Stimulated activated memory B cell treated with anti-CD40 and anti-IgM and Interleukin-4, amounts not matched to agents 10 μg/mL and 1 μg/mL and 100 μg/mL, for 72 hours (primary cell): ENCODE data around the gene SLC7A4.
"Not testable (repeated sequence)": the region's sequence is repeated elsewhere in the genome, so short reads cannot be mapped to it uniquely, and the experiment has no call there.

Experiments used
- ATAC-seq: fragments of 150-1000 bp; cut with Tn5 transposase; 2 replicates; pipeline ENCODE4 v1.10.0; 2021
- H3K27ac Mint-ChIP-seq: one replicate; pipeline ENCODE4 v1.8.0; 2022; ENCODE audit warnings: mild to moderate bottlenecking, mixed read lengths
- H3K27me3 Mint-ChIP-seq: one replicate; pipeline ENCODE4 v1.8.0; 2022; ENCODE audit warnings: mixed read lengths
- H3K36me3 Mint-ChIP-seq: one replicate; pipeline ENCODE4 v1.8.0; 2022; ENCODE audit warnings: mixed read lengths
- H3K4me1 Mint-ChIP-seq: one replicate; pipeline ENCODE4 v1.8.0; 2022; ENCODE audit warnings: mixed read lengths
- H3K4me3 Mint-ChIP-seq: one replicate; pipeline ENCODE4 v1.8.0; 2022; ENCODE audit warnings: mild to moderate bottlenecking, moderate library complexity, mixed read lengths
- H3K9me3 Mint-ChIP-seq: one replicate; pipeline ENCODE4 v1.8.0; 2022; ENCODE audit warnings: mixed read lengths

Gene SLC7A4

GRCh38 chr22:21032037-21032867 lies at the start of gene SLC7A4:
TSS of gene SLC7A4 (minus strand) at chr22:21032561. CDS start at chr22:21031812, 749 bp downstream.
- Mint-ChIP-seq H3K27ac (no peak within 1 kb of the TSS), H3K4me1 (peaks cover 13% of the 10 kb centered on the region), H3K27me3 (peaks cover 58% of the 10 kb centered on the region), H3K4me3 (no peak within 1 kb of the TSS), H3K36me3 (no peaks in the 10 kb centered on the region), H3K9me3 (no peaks in the 10 kb centered on the region)
- no peak for ATAC-seq

- ATAC-seq = no peak
- Mint-ChIP-seq H3K4me1 (no peaks in the 10 kb centered on the region), H3K9me3 (peaks cover 2% of the 10 kb centered on the region), H3K4me3 (no peak overlapping the region), H3K36me3 (no peaks in the 10 kb centered on the region), H3K27me3 (peaks cover 35% of the 10 kb centered on the region), H3K27ac (no peak overlapping the region)
Measured at GRCh38 chr22:21080435-21081137, 48.2 kb upstream of the SLC7A4 start.

GRCh38 chr22:21079493-21079892 lies 47.1 kb upstream of the SLC7A4 start:
- no peaks in the 10 kb centered on the region for H3K36me3 Mint-ChIP-seq
- no peak overlapping the region for H3K4me3 Mint-ChIP-seq
- no peaks in the 10 kb centered on the region for H3K4me1 Mint-ChIP-seq
- no peak overlapping the region for H3K27ac Mint-ChIP-seq
- H3K27me3 Mint-ChIP-seq = peaks cover 35% of the 10 kb centered on the region
- no peaks in the 10 kb centered on the region for H3K9me3 Mint-ChIP-seq
- ATAC-seq = peak; percentile 37

DNA sequence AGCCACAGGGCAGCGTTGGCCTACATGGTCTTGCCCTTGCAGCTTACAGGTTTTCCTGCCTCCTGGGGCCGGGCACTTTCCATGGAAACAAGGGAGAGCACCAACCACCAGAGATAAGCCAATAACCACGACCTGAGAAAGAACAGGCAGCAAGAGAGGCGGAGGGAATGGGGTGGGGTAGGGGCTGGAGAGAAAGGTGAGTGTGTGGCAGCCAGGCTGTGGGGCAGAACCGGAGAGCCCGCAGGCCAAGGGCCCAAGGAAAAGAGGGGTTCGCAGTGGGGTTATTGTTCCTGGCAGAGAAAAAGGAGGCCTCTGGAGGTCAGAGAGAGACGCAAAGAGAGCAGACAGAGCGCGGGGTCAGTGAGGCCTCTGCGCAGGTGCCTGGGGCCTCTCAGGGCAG lies 46.6 kb upstream of the SLC7A4 start:
- H3K27ac Mint-ChIP-seq = no peak overlapping the region
- no peaks in the 10 kb centered on the region for H3K9me3 Mint-ChIP-seq
- ATAC-seq = no peak
- H3K4me1 Mint-ChIP-seq = no peaks in the 10 kb centered on the region
- peaks cover 35% of the 10 kb centered on the region for H3K27me3 Mint-ChIP-seq
- H3K4me3 Mint-ChIP-seq = no peak overlapping the region
- no peaks in the 10 kb centered on the region for H3K36me3 Mint-ChIP-seq

GRCh38 chr22:21077884-21078508 lies 45.6 kb upstream of the SLC7A4 start:
- Mint-ChIP-seq H3K36me3 (no peaks in the 10 kb centered on the region), H3K27ac (no peak overlapping the region), H3K27me3 (peaks cover 35% of the 10 kb centered on the region), H3K9me3 (no peaks in the 10 kb centered on the region), H3K4me3 (no peak overlapping the region), H3K4me1 (no peaks in the 10 kb centered on the region)
- peak; percentile 9 for ATAC-seq

DNA sequence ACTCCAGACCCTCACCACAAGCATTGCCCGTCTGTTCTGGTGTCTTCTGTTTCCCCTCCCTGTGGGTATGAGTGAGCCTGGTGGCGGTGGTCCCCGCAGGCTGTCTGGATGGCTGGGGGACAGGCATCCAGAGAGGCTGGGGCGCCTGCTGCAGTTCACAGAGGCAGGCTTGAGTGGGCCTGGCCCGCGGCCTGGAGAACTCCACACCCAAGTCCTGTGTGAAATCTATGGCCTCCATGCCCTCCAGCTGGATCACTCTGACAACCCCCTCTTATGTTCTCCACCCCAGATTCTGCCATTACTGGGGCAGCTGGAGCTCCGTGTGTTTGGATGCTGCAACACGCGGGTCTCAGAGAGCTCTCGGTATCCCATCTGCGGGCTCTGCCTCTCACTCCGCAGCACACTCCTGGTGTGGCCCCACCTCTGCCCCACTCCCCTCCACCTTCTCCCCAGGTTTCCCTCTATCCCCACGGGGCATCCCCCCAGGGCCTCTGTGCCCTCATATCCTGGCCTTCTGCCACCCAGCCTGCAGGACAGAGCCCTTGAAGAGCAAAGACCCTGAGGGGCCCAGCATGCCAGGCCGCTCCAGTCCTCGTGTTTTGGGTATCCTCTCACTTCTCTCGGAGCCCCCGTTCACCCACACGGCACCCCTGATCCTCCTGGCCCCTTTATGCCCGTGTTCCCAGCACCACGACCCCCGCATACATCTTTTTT lies 44.7 kb upstream of the SLC7A4 start:
- H3K27me3 Mint-ChIP-seq = peaks cover 35% of the 10 kb centered on the region
- no peak overlapping the region for H3K4me3 Mint-ChIP-seq
- no peaks in the 10 kb centered on the region for H3K36me3 Mint-ChIP-seq
- H3K4me1 Mint-ChIP-seq = no peaks in the 10 kb centered on the region
- no peaks in the 10 kb centered on the region for H3K9me3 Mint-ChIP-seq
- no peak for ATAC-seq
- H3K27ac Mint-ChIP-seq = no peak overlapping the region

- no peaks in the 10 kb centered on the region for H3K36me3 Mint-ChIP-seq
- H3K27ac Mint-ChIP-seq = no peak overlapping the region
- peaks cover 35% of the 10 kb centered on the region for H3K27me3 Mint-ChIP-seq
- no peaks in the 10 kb centered on the region for H3K9me3 Mint-ChIP-seq
- no peaks in the 10 kb centered on the region for H3K4me1 Mint-ChIP-seq
- H3K4me3 Mint-ChIP-seq = no peak overlapping the region
- no peak for ATAC-seq
Measured at GRCh38 chr22:21075516-21076138, 43.3 kb upstream of the SLC7A4 start.

- Mint-ChIP-seq H3K36me3 (no peaks in the 10 kb centered on the region), H3K4me1 (no peaks in the 10 kb centered on the region), H3K27ac (no peak overlapping the region), H3K27me3 (peaks cover 31% of the 10 kb centered on the region), H3K4me3 (no peak overlapping the region), H3K9me3 (no peaks in the 10 kb centered on the region)
- ATAC-seq = no peak
Measured at GRCh38 chr22:21074102-21074715, 41.8 kb upstream of the SLC7A4 start.

- no peaks in the 10 kb centered on the region for H3K9me3 Mint-ChIP-seq
- H3K36me3 Mint-ChIP-seq = no peaks in the 10 kb centered on the region
- H3K4me3 Mint-ChIP-seq = no peak overlapping the region
- no peaks in the 10 kb centered on the region for H3K4me1 Mint-ChIP-seq
- ATAC-seq = no peak
- H3K27me3 Mint-ChIP-seq = peaks cover 24% of the 10 kb centered on the region
- H3K27ac Mint-ChIP-seq = no peak overlapping the region
Measured at GRCh38 chr22:21073482-21073881, 41.1 kb upstream of the SLC7A4 start.

DNA sequence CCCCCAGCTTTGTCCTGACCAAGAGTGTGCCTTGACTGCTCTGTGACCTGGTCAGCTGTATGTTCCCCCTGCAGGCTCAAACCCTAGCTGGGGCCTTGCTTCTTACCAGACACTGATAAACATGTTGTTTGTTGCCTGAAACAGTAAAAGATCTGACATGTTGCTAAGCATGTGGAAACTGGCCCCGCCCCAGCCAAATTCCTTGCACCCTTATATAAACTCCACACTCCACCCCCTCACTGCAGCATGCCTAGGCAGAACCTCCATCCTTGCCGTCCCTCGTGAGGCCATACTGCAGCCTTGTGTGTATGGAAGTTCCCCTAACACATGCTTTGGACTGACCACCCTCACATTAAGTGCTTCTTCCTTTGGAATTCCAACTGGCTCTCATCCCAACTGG lies 40.7 kb upstream of the SLC7A4 start:
- no peak overlapping the region for H3K4me3 Mint-ChIP-seq

DNA sequence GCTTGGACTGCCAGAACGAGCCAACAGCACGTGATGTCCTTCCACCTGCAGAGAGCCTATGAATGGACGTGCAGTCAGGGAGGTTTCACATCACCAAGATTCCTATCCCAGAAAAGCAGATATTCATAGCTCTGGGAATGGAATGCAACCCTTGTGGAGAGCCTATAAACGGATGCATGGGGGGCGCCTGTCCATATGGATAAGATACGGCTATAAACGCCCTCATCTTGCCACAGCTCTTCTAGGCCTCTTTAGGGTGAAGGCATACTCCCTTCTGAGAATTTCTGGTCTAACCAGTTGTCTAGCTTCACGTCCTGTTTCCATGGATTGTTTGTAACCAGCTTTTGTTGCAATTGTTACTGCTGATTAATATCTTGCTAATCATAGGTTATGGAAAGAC lies 39.4 kb upstream of the SLC7A4 start:
- H3K9me3 Mint-ChIP-seq, H3K4me1 Mint-ChIP-seq, H3K27me3 Mint-ChIP-seq, H3K27ac Mint-ChIP-seq, ATAC-seq, H3K36me3 Mint-ChIP-seq, H3K4me3 Mint-ChIP-seq: not testable (repeated sequence)

More for the DNA sequence above, 40.7 kb upstream of the SLC7A4 start:
- Mint-ChIP-seq H3K9me3 (no peaks in the 10 kb centered on the region), H3K27ac (no peak overlapping the region), H3K27me3 (peaks cover 19% of the 10 kb centered on the region), H3K36me3 (no peaks in the 10 kb centered on the region), H3K4me1 (no peaks in the 10 kb centered on the region)
- no peak for ATAC-seq

DNA sequence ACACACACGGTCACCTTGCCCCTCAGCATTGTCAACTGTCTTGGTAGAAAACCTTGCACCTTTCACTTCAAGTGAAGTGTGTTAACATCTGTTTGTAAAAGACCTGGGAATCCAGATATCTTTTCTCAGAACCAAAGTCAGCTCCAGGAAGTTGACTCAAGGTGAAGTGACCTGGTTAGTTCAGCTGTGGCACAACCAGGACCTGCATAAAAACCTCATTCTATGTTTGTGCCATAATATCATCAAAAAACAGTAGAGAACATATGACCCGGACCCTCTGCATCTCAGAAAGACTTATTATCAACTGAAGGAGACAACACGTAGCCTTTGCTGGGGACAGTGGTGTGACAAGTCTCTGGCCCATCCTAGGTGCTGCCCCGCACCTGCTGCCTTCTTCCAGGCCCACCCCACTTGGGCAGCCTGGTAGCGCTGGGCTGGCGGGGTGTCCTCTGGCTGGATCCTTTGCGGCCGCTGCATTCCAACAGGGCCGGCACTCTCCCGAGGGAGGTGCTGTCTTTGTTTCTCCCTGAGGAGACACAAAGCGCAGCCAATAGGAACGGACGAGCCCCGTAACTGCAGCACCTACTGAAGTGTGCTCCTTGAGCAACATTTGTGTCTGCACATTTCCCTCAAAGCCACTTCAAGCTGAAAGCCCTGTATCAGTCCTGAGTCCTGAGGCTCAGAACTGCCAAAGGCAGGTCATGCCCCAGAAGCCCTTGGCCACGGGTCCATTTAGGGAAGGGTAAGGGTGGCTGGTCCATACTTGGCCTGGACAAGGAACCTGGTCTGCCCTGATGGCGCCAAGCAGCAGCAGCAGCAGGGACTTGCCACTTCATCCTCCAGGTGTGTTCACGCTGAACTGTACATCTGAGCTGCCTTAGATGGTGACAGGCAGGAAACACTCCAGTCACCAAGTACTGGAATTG lies 38.6 kb upstream of the SLC7A4 start:
- Mint-ChIP-seq H3K27me3 (no peaks in the 10 kb centered on the region), H3K4me1 (no peaks in the 10 kb centered on the region), H3K4me3 (no peak overlapping the region), H3K27ac (no peak overlapping the region), H3K36me3 (no peaks in the 10 kb centered on the region), H3K9me3 (no peaks in the 10 kb centered on the region)
- no peak for ATAC-seq

GRCh38 chr22:21069375-21069774 lies 37.0 kb upstream of the SLC7A4 start:
- Mint-ChIP-seq H3K4me3 (no peak overlapping the region), H3K36me3 (no peaks in the 10 kb centered on the region), H3K4me1 (peaks cover 9% of the 10 kb centered on the region), H3K9me3 (no peaks in the 10 kb centered on the region), H3K27ac (no peak overlapping the region), H3K27me3 (no peaks in the 10 kb centered on the region)
- no peak for ATAC-seq
